Measurements from ENCODE around the gene PPTC7. TPM values are rescaled to one million over a fixed set of nuclear protein-coding genes. Genes with fewer than 3 reads are reported as not detected.

Gene PPTC7
- total RNA-seq, 1 experiment from 2014 or later = 27.8 TPM

GRCh38 chr12:110536834-110537604 is 46.1 kb downstream of the PPTC7 start:
- peaks cover 8% of the 10 kb centered on the region for H3K4me1 Mint-ChIP-seq (ENCODE audit: low read depth, unreplicated experiment)
- CTCF ChIA-PET = no interaction called here
- no peak overlapping the region for H3K27ac Mint-ChIP-seq (ENCODE audit: unreplicated experiment)
- H3K27me3 Mint-ChIP-seq (ENCODE audit: unreplicated experiment) = no peaks in the 10 kb centered on the region
- no peaks in the 10 kb centered on the region for H3K9me3 Mint-ChIP-seq (ENCODE audit: low read depth, unreplicated experiment)
- intact Hi-C loops (cut with micrococcal nuclease; ENCODE audit: unreplicated experiment) = no loop called here
- DNase-seq = no peak
- no peak overlapping the region for H3K4me3 Mint-ChIP-seq (ENCODE audit: low read depth, unreplicated experiment)
- TF ChIP-seq, protein P1, sequence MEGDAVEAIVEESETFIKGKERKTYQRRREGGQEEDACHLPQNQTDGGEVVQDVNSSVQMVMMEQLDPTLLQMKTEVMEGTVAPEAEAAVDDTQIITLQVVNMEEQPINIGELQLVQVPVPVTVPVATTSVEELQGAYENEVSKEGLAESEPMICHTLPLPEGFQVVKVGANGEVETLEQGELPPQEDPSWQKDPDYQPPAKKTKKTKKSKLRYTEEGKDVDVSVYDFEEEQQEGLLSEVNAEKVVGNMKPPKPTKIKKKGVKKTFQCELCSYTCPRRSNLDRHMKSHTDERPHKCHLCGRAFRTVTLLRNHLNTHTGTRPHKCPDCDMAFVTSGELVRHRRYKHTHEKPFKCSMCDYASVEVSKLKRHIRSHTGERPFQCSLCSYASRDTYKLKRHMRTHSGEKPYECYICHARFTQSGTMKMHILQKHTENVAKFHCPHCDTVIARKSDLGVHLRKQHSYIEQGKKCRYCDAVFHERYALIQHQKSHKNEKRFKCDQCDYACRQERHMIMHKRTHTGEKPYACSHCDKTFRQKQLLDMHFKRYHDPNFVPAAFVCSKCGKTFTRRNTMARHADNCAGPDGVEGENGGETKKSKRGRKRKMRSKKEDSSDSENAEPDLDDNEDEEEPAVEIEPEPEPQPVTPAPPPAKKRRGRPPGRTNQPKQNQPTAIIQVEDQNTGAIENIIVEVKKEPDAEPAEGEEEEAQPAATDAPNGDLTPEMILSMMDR (IDR thresholded peaks at IDR 0.05; ENCODE audit: unreplicated experiment) = no peak
- peaks cover 33% of the 10 kb centered on the region for H3K36me3 Mint-ChIP-seq (ENCODE audit: insufficient read depth, unreplicated experiment)
- BruUV-seq (replicated peaks) = no TSS peak

DNA sequence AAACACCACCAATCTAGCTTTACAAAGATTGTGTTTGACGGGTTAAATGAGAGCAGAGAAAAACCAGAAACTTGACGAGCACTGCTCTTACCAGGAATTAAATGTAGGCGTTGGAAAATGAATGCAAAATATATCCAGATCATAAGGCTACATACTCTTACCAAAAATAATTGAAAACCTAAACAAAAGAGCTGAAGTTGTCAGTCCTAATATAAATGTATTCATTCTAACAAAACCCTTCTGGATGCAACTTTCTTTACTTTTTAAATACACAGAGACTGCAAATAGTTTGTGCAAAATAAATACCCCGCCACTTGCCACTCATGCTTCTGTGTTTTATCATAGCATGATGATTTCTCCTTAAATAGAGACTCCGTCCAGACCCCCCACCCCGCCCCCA is 48.3 kb downstream of the PPTC7 start:
- no TSS peak for BruUV-seq (replicated peaks)
- Mint-ChIP-seq H3K4me3 (ENCODE audit: low read depth, unreplicated experiment) (no peak overlapping the region), H3K9me3 (ENCODE audit: low read depth, unreplicated experiment) (no peaks in the 10 kb centered on the region), H3K27me3 (ENCODE audit: unreplicated experiment) (no peaks in the 10 kb centered on the region), H3K36me3 (ENCODE audit: insufficient read depth, unreplicated experiment) (peaks cover 29% of the 10 kb centered on the region), H3K27ac (ENCODE audit: unreplicated experiment) (no peak overlapping the region), H3K4me1 (ENCODE audit: low read depth, unreplicated experiment) (peaks cover 8% of the 10 kb centered on the region)
- TF ChIP-seq, protein P1 (IDR thresholded peaks at IDR 0.05; ENCODE audit: unreplicated experiment) = no peak
- CTCF ChIA-PET = no interaction called here
- DNase-seq = no peak
- intact Hi-C loops (cut with micrococcal nuclease; ENCODE audit: unreplicated experiment) = no loop called here

DNA sequence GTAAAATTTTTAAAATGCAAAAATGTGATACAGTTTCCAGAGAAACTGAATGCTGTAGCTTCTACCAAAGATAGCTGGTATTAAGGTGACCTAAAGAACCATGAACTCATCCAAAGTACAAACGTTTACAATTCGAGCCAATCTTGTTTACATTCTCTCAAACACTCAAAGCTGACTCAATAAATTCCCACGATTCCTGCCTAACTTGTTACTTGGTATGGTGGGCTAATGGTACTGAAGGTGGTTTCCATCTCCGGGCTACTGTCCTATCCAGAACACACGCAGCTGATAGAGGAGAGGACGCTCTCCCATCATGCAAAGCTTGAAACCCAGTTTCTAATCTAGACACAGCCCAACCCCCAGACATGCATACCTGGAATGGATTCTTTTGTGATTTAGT is 49.5 kb downstream of the PPTC7 start:
- no TSS peak for BruUV-seq (replicated peaks)
- Mint-ChIP-seq H3K27me3 (ENCODE audit: unreplicated experiment) (no peaks in the 10 kb centered on the region), H3K27ac (ENCODE audit: unreplicated experiment) (no peak overlapping the region), H3K9me3 (ENCODE audit: low read depth, unreplicated experiment) (no peaks in the 10 kb centered on the region), H3K36me3 (ENCODE audit: insufficient read depth, unreplicated experiment) (peaks cover 17% of the 10 kb centered on the region), H3K4me1 (ENCODE audit: low read depth, unreplicated experiment) (peaks cover under 1% of the 10 kb centered on the region), H3K4me3 (ENCODE audit: low read depth, unreplicated experiment) (no peak overlapping the region)
- intact Hi-C loops (cut with micrococcal nuclease; ENCODE audit: unreplicated experiment) = no loop called here
- no peak for DNase-seq
- CTCF ChIA-PET = no interaction called here
- TF ChIP-seq, protein P1 (IDR thresholded peaks at IDR 0.05; ENCODE audit: unreplicated experiment) = no peak

DNA sequence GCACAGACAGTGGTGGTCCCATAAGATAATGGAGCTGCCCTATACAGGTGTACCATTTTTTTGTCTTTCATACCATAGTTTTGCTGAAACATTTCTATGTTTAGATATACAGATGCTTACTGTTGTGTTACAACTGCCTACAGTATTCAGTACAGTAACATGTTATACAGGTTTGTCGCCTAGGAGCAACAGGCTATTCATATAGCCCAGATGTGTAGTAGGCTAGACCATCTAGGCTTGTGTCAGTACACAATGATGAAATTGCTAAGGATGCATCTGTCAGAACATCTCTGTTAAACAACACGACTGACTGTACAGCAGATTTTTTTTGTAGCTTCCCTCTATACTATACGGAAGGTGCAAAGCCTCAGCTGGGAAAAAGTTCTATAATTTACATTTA is 50.5 kb downstream of the PPTC7 start:
- no TSS peak for BruUV-seq (replicated peaks)
- Mint-ChIP-seq H3K36me3 (ENCODE audit: insufficient read depth, unreplicated experiment) (peaks cover 11% of the 10 kb centered on the region), H3K4me1 (ENCODE audit: low read depth, unreplicated experiment) (no peaks in the 10 kb centered on the region), H3K27me3 (ENCODE audit: unreplicated experiment) (no peaks in the 10 kb centered on the region), H3K4me3 (ENCODE audit: low read depth, unreplicated experiment) (no peak overlapping the region), H3K9me3 (ENCODE audit: low read depth, unreplicated experiment) (no peaks in the 10 kb centered on the region), H3K27ac (ENCODE audit: unreplicated experiment) (no peak overlapping the region)
- TF ChIP-seq, protein P1 (IDR thresholded peaks at IDR 0.05; ENCODE audit: unreplicated experiment) = no peak
- intact Hi-C loops (cut with micrococcal nuclease; ENCODE audit: unreplicated experiment) = no loop called here
- DNase-seq = no peak
- CTCF ChIA-PET = interaction anchor here (0.6 to 1.0 kb wide), 2 partner anchors 20 to 43 kb away, joined by 3 read pairs; no protein-coding TSS in a partner anchor
